A549 (cell line): ENCODE results near the gene CCR5. TPM values are rescaled to one million over a fixed set of nuclear protein-coding genes. Genes with fewer than 3 reads are reported as not detected.

Experiments
- ATAC-seq, 2 experiments: fragments of 200-7000 bp in 1 of 2; fragments of >200 bp in 1 of 2; cut with Nextera tagmentation in 1 of 2; cut with Tn5 transposase in 1 of 2; 3 replicates each; pipeline versions ENCODE4 v1.8.0 to v1.9.1; 2018 to 2020; ENCODE audit warnings: mild to moderate bottlenecking in 1 of 2, moderate library complexity in 1 of 2
- CTCF ChIA-PET: fragments of 300-600 bp; sonication (Branson Sonifier 250); formaldehyde crosslinking; extraction: SDS; loops from one replicate; lab custom pipeline; 2021; ENCODE audit warnings: antibody characterized with exemption, inconsistent platforms; lab: Yijun Ruan, JAX
- POLR2A ChIA-PET: fragments of 350-600 bp; formaldehyde crosslinking; extraction: SDS; loops from one replicate; lab custom pipeline; 2021; ENCODE audit warnings: antibody characterized with exemption, inconsistent platforms; lab: Yijun Ruan, JAX
- DNase-seq, 2 experiments: peaks; one replicate each; pipeline versions ENCODE4 v3.0.0 to v3.0.0-alpha.2; 2011 to 2016; ENCODE audit warnings: low read depth in 1 of 2, low spot score in 1 of 2
- FAIRE-seq: peaks from 2 replicates; lab custom pipeline; 2011; peaks lifted over from hg19 to GRCh38; lab: Jason Lieb, UNC
- H3K27ac ChIP-seq, 2 experiments: fragments of >200 bp; sonication (Bioruptor Twin); formaldehyde crosslinking; 3 replicates each; pipeline ENCODE4 v1.5.1; 2016 to 2017
- H3K4me1 ChIP-seq: fragments of >200 bp; sonication (Bioruptor Twin); formaldehyde crosslinking; 3 replicates; pipeline ENCODE4 v1.6.1; 2016
- H3K4me2 ChIP-seq: fragments of >200 bp; sonication (Bioruptor Twin); formaldehyde crosslinking; 3 replicates; pipeline ENCODE4 v1.6.1; 2016
- H3K4me3 ChIP-seq: fragments of >200 bp; sonication (Bioruptor Twin); formaldehyde crosslinking; 3 replicates; pipeline ENCODE4 v1.5.1; 2016
- H3K9me3 ChIP-seq: fragments of >200 bp; sonication (Bioruptor Twin); formaldehyde crosslinking; 3 replicates; pipeline ENCODE4 v1.6.1; 2016
- CBX8 ChIP-seq: fragments of 200-600 bp; sonication (generic); IDR thresholded peaks from 2 replicates; pipeline ENCODE4 v1.6.1; 2016
- EHMT2 ChIP-seq: fragments of 200-600 bp; sonication (generic); IDR thresholded peaks from 2 replicates; pipeline ENCODE4 v1.6.1; 2016; ENCODE audit warnings: antibody characterized with exemption, low read depth, mild to moderate bottlenecking, moderate library complexity
- FOSB ChIP-seq: fragments of 250-450 bp; sonication (Bioruptor Pico); IDR thresholded peaks from 2 replicates; pipeline ENCODE4 v1.5.0; 2020; ENCODE audit warnings: mild to moderate bottlenecking, moderate library complexity
- KDM1A ChIP-seq: fragments of 200-600 bp; sonication (generic); IDR thresholded peaks from 2 replicates; pipeline ENCODE4 v1.6.1; 2016; ENCODE audit warnings: low read depth, mild to moderate bottlenecking
- KDM5A ChIP-seq: fragments of 200-600 bp; sonication (generic); IDR thresholded peaks from 2 replicates; pipeline ENCODE4 v1.6.1; 2016; ENCODE audit warnings: antibody characterized with exemption, mild to moderate bottlenecking
- NFE2L2 ChIP-seq: fragments of 150-350 bp; conservative IDR thresholded peaks from 2 replicates; pipeline ENCODE4 v1.6.1; 2014; ENCODE audit warnings: low read length
- NR3C1 ChIP-seq: fragments of >200 bp; sonication (Bioruptor Twin); formaldehyde crosslinking; IDR thresholded peaks from 3 replicates; pipeline ENCODE4 v1.6.1; 2017
- POLR2AphosphoS2 ChIP-seq: conservative IDR thresholded peaks from 2 replicates; pipeline ENCODE4 v1.6.1; 2012; ENCODE audit warnings: low read length, improper control_type of control experiment, inconsistent platforms
- RNF2 ChIP-seq: fragments of 200-600 bp; sonication (generic); IDR thresholded peaks from 2 replicates; pipeline ENCODE4 v1.6.1; 2016; ENCODE audit warnings: low read depth, mild to moderate bottlenecking, antibody characterized with exemption, moderate library complexity, borderline replicate concordance
- SREBF2 ChIP-seq: fragments of 450-650 bp; IDR thresholded peaks from 2 replicates; pipeline ENCODE4 v1.6.1; 2014; ENCODE audit warnings: mild to moderate bottlenecking, moderate library complexity
- TFCP2L1 ChIP-seq: fragments of 250-450 bp; sonication (Bioruptor Pico); IDR thresholded peaks from 2 replicates; pipeline ENCODE4 v1.5.0; 2021; ENCODE audit warnings: mild to moderate bottlenecking
- TP53 ChIP-seq: fragments of 250-450 bp; sonication (Bioruptor Pico); IDR thresholded peaks from 2 replicates; pipeline ENCODE4 v1.5.0; 2021; ENCODE audit warnings: mild to moderate bottlenecking, moderate library complexity
- ZC3H11A ChIP-seq: fragments of 450-650 bp; IDR thresholded peaks from 2 replicates; pipeline ENCODE4 v1.6.1; 2014; ENCODE audit warnings: antibody characterized with exemption, mild to moderate bottlenecking
- ZFP36 ChIP-seq: fragments of 450-650 bp; IDR thresholded peaks from 2 replicates; pipeline ENCODE4 v1.6.1; 2014; ENCODE audit warnings: borderline replicate concordance; ENCODE audit not compliant: partially characterized antibody
- WGBS: methylation state at CpG from one replicate; pipeline ENCODE4 v1.1.6; 2017; ENCODE audit errors: missing lambda C conversion rate; 5-methylcytosine and 5-hydroxymethylcytosine counted together
- polyA plus RNA-seq, 4 experiments: library from polyadenylated mRNA; depleted of rRNA in 3 of 4; stranded (reverse); fragments of >200 nt; fragmentation: RNase III in 1 of 4; extraction: RNeasy Plus Mini Kit Qiagen cat#74134 plus additional on column Dnase treatment in 1 of 4; gene quantifications; 2 replicates in 3 of 4; 3 replicates in 1 of 4; pipeline ENCODE4 v1.2.3, GENCODE V29; 2011 to 2017
- TF ChIP-seq, protein P1 (sequence below): fragments of 200-600 bp; sonication (generic); IDR thresholded peaks from 2 replicates; pipeline ENCODE4 v1.6.1; 2016; ENCODE audit warnings: antibody characterized with exemption, mild to moderate bottlenecking, moderate library complexity
- TF ChIP-seq, protein P2 (sequence below): fragments of >200 bp; sonication (Bioruptor Twin); formaldehyde crosslinking; IDR thresholded peaks from 3 replicates; pipeline ENCODE4 v1.5.1; 2016
- TF ChIP-seq, protein P3 (sequence below): IDR thresholded peaks from 2 replicates; pipeline ENCODE4 v1.6.1; 2012; ENCODE audit warnings: low read depth, borderline replicate concordance
- TF ChIP-seq, protein P4 (sequence below): fragments of 450-650 bp; IDR thresholded peaks from 2 replicates; pipeline ENCODE4 v1.6.1; 2014; ENCODE audit warnings: antibody characterized with exemption
- TF ChIP-seq, protein P5 (sequence below): fragments of >200 bp; sonication (Bioruptor Twin); formaldehyde crosslinking; IDR thresholded peaks from 3 replicates; pipeline ENCODE4 v1.6.1; 2016

Gene CCR5
- polyA plus RNA-seq, 2 of the 4 experiments (the other 2 are of a cell fraction) = not detected

DNA sequence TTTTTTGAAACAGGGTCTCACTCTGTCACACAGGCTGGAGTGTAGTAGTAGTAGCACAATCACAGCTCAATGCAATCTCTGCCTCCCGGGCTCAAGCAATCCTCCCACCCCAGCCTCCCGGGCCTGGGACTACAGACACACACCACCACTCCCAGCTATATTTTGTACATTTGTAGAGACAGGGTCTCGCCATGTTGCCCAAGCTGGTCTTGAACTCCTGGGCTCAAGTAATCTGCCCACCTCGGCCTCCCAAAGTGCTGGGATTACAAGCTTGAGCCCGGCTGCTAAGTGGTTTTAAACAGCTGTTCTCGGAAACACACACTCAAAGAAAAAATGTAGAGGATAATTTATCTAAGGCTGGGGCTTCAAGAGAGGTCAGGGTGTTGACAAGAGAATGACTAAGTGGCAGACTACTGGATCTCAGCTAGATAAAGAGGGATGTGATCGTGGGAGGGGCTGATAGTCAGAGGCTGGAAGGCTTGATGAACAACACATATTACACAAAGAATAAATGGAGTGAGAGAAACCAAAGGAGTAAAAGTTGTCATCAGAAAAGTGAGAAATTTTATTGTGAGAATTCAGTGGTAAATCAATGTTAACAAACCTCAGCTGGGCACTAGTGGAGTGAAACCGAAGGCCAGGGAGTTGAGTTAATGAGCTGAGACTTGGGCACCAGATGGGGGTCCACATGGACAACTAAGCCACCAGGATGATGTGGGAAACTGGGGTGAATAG lies 29.4 kb downstream of the CCR5 start:
- Histone ChIP-seq H3K27ac (no peak overlapping the region), H3K9me3 (no peaks in the 10 kb centered on the region), H3K4me2 (no peak overlapping the region), H3K4me3 (no peak overlapping the region), H3K4me1 (no peaks in the 10 kb centered on the region)
- WGBS = 33% methylated on average over 8 of the region's 8 CpGs
- ChIA-PET POLR2A (no interaction called here), CTCF (interaction anchor here (1.0 kb wide), 1 partner anchor 22 kb away, joined by 3 read pairs; no protein-coding TSS in a partner anchor)
- TF ChIP-seq, protein P1, sequence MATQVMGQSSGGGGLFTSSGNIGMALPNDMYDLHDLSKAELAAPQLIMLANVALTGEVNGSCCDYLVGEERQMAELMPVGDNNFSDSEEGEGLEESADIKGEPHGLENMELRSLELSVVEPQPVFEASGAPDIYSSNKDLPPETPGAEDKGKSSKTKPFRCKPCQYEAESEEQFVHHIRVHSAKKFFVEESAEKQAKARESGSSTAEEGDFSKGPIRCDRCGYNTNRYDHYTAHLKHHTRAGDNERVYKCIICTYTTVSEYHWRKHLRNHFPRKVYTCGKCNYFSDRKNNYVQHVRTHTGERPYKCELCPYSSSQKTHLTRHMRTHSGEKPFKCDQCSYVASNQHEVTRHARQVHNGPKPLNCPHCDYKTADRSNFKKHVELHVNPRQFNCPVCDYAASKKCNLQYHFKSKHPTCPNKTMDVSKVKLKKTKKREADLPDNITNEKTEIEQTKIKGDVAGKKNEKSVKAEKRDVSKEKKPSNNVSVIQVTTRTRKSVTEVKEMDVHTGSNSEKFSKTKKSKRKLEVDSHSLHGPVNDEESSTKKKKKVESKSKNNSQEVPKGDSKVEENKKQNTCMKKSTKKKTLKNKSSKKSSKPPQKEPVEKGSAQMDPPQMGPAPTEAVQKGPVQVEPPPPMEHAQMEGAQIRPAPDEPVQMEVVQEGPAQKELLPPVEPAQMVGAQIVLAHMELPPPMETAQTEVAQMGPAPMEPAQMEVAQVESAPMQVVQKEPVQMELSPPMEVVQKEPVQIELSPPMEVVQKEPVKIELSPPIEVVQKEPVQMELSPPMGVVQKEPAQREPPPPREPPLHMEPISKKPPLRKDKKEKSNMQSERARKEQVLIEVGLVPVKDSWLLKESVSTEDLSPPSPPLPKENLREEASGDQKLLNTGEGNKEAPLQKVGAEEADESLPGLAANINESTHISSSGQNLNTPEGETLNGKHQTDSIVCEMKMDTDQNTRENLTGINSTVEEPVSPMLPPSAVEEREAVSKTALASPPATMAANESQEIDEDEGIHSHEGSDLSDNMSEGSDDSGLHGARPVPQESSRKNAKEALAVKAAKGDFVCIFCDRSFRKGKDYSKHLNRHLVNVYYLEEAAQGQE = no peak
- TF ChIP-seq, protein P2, sequence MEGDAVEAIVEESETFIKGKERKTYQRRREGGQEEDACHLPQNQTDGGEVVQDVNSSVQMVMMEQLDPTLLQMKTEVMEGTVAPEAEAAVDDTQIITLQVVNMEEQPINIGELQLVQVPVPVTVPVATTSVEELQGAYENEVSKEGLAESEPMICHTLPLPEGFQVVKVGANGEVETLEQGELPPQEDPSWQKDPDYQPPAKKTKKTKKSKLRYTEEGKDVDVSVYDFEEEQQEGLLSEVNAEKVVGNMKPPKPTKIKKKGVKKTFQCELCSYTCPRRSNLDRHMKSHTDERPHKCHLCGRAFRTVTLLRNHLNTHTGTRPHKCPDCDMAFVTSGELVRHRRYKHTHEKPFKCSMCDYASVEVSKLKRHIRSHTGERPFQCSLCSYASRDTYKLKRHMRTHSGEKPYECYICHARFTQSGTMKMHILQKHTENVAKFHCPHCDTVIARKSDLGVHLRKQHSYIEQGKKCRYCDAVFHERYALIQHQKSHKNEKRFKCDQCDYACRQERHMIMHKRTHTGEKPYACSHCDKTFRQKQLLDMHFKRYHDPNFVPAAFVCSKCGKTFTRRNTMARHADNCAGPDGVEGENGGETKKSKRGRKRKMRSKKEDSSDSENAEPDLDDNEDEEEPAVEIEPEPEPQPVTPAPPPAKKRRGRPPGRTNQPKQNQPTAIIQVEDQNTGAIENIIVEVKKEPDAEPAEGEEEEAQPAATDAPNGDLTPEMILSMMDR = no peak
- TF ChIP-seq KDM1A = no peak
- TF ChIP-seq KDM5A = no peak
- TF ChIP-seq NFE2L2 = no peak
- no peak for ATAC-seq
- no peak for DNase-seq
- FAIRE-seq = no peak

DNA sequence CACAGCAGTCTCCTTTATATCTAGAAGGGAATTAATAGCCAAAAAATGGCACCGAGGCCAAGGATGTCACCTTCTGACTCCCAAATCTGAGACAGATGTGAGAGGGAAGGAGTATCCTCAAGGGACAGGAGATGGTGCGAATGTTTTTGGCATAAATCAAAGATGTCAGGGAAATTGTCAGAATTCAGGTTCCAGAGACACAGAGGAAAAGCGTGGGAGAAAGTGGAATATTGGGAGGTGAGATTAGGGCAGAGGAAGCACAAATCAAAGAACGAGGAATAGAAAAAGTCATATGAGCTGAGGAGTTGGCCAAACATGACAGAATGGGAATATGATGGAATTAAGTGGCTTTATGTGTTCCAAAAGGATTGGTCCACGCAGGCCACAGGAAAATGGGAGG lies 30.1 kb downstream of the CCR5 start:
- POLR2A ChIA-PET = no interaction called here
- ATAC-seq (no peak), FAIRE-seq (no peak), DNase-seq (no peak)
- Histone ChIP-seq H3K4me3 (no peak overlapping the region), H3K4me1 (no peaks in the 10 kb centered on the region), H3K4me2 (no peak overlapping the region), H3K9me3 (no peaks in the 10 kb centered on the region), H3K27ac (no peak overlapping the region)
- WGBS = 46% methylated on average over 5 of the region's 5 CpGs
- TF ChIP-seq RNF2 (no peak), CBX8 (no peak), SREBF2 (no peak), KDM1A (no peak), EHMT2 (no peak), TP53 (no peak), POLR2AphosphoS2 (no peak), NR3C1 (no peak), FOSB (CRISPR knock-in tag) (no peak), ZC3H11A (no peak), ZFP36 (no peak), NFE2L2 (no peak), TFCP2L1 (CRISPR knock-in tag) (no peak)
- TF ChIP-seq, protein P3, sequence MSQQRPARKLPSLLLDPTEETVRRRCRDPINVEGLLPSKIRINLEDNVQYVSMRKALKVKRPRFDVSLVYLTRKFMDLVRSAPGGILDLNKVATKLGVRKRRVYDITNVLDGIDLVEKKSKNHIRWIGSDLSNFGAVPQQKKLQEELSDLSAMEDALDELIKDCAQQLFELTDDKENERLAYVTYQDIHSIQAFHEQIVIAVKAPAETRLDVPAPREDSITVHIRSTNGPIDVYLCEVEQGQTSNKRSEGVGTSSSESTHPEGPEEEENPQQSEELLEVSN = no peak
- TF ChIP-seq, protein P4, sequence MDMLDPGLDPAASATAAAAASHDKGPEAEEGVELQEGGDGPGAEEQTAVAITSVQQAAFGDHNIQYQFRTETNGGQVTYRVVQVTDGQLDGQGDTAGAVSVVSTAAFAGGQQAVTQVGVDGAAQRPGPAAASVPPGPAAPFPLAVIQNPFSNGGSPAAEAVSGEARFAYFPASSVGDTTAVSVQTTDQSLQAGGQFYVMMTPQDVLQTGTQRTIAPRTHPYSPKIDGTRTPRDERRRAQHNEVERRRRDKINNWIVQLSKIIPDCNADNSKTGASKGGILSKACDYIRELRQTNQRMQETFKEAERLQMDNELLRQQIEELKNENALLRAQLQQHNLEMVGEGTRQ = no peak
- TF ChIP-seq, protein P5, sequence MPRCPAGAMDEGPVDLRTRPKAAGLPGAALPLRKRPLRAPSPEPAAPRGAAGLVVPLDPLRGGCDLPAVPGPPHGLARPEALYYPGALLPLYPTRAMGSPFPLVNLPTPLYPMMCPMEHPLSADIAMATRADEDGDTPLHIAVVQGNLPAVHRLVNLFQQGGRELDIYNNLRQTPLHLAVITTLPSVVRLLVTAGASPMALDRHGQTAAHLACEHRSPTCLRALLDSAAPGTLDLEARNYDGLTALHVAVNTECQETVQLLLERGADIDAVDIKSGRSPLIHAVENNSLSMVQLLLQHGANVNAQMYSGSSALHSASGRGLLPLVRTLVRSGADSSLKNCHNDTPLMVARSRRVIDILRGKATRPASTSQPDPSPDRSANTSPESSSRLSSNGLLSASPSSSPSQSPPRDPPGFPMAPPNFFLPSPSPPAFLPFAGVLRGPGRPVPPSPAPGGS = no peak
- CTCF ChIA-PET = no interaction called here
